H9 (cell line): ENCODE results near the gene CXXC5. TPM values are rescaled to one million over a fixed set of nuclear protein-coding genes. Genes with fewer than 3 reads are reported as not detected.

Experiments
- DNase-seq: peaks from one replicate; pipeline ENCODE4 v3.0.0-alpha.2; 2017
- H2AFZ ChIP-seq: one replicate; pipeline ENCODE4 v1.6.1; 2013; ENCODE audit warnings: mild to moderate bottlenecking, low read length, control low read depth, moderate library complexity
- H2AK5ac ChIP-seq: 2 replicates; pipeline ENCODE4 v1.6.1; 2013; ENCODE audit warnings: low read length, control low read depth, mixed read lengths; ENCODE audit not compliant: insufficient read length
- H2BK120ac ChIP-seq: one replicate; pipeline ENCODE4 v1.6.1; 2013; ENCODE audit warnings: low read depth, mild to moderate bottlenecking, low read length, control low read depth, inconsistent platforms; ENCODE audit not compliant: poor library complexity, severe bottlenecking
- H2BK12ac ChIP-seq: 2 replicates; pipeline ENCODE4 v1.6.1; 2013; ENCODE audit warnings: low read length, control low read depth, mixed read lengths, low read depth; ENCODE audit not compliant: insufficient read length
- H2BK15ac ChIP-seq: 2 replicates; pipeline ENCODE4 v1.6.1; 2013; ENCODE audit warnings: low read depth, low read length, control low read depth
- H2BK20ac ChIP-seq: one replicate; pipeline ENCODE4 v1.6.1; 2013; ENCODE audit warnings: low read depth, mild to moderate bottlenecking, low read length, control low read depth, inconsistent platforms; ENCODE audit not compliant: poor library complexity, severe bottlenecking
- H2BK5ac ChIP-seq: 2 replicates; pipeline ENCODE4 v1.6.1; 2013; ENCODE audit warnings: low read length, control low read depth, mixed read lengths; ENCODE audit not compliant: insufficient read length
- H3K14ac ChIP-seq: 2 replicates; pipeline ENCODE4 v1.6.1; 2013; ENCODE audit warnings: low read length, control low read depth; ENCODE audit not compliant: insufficient read depth
- H3K18ac ChIP-seq: 2 replicates; pipeline ENCODE4 v1.6.1; 2013; ENCODE audit warnings: low read depth, mild to moderate bottlenecking, mixed read lengths, low read length, control low read depth; ENCODE audit not compliant: insufficient read length
- H3K23ac ChIP-seq: 2 replicates; pipeline ENCODE4 v1.6.1; 2013; ENCODE audit warnings: low read length, control low read depth, mixed read lengths, low read depth; ENCODE audit not compliant: insufficient read length
- H3K23me2 ChIP-seq: 2 replicates; pipeline ENCODE4 v1.6.1; 2013; ENCODE audit warnings: low read depth, mild to moderate bottlenecking, mixed read lengths, low read length, control low read depth; ENCODE audit not compliant: insufficient read length, poor library complexity, severe bottlenecking
- H3K27ac ChIP-seq: 2 replicates; pipeline ENCODE4 v1.5.1; 2013; ENCODE audit warnings: low read length, control low read depth, mixed read lengths, low read depth; ENCODE audit not compliant: insufficient read length
- H3K27me3 ChIP-seq: 2 replicates; pipeline ENCODE4 v1.6.1; 2013; ENCODE audit warnings: low read length, control low read depth, inconsistent platforms; ENCODE audit not compliant: insufficient read depth
- H3K4ac ChIP-seq: 2 replicates; pipeline ENCODE4 v1.6.1; 2013; ENCODE audit warnings: low read depth, mild to moderate bottlenecking, control low read depth, inconsistent platforms, low read length, moderate library complexity
- H3K4me1 ChIP-seq: 2 replicates; pipeline ENCODE4 v1.6.1; 2013; ENCODE audit warnings: low read length, control low read depth, inconsistent platforms; ENCODE audit not compliant: insufficient read depth
- H3K4me2 ChIP-seq: 2 replicates; pipeline ENCODE4 v1.6.1; 2013; ENCODE audit warnings: low read length, control low read depth, mixed read lengths; ENCODE audit not compliant: insufficient read length, insufficient read depth
- H3K56ac ChIP-seq: 2 replicates; pipeline ENCODE4 v1.6.1; 2013; ENCODE audit warnings: low read depth, mild to moderate bottlenecking, mixed read lengths, low read length, control low read depth; ENCODE audit not compliant: insufficient read length
- H3K79me1 ChIP-seq: 2 replicates; pipeline ENCODE4 v1.6.1; 2013; ENCODE audit warnings: low read depth, mild to moderate bottlenecking, moderate library complexity, low read length, control low read depth, inconsistent platforms; ENCODE audit not compliant: insufficient read depth, poor library complexity, severe bottlenecking
- H3K79me2 ChIP-seq: 2 replicates; pipeline ENCODE4 v1.6.1; 2013; ENCODE audit warnings: low read length, control low read depth, inconsistent platforms; ENCODE audit not compliant: insufficient read depth
- H3K9ac ChIP-seq: 2 replicates; pipeline ENCODE4 v1.6.1; 2013; ENCODE audit warnings: low read length, control low read depth, mixed read lengths; ENCODE audit not compliant: insufficient read length; ENCODE audit errors: extremely low read depth
- H3K9me3 ChIP-seq: one replicate; pipeline ENCODE4 v1.6.1; 2013; ENCODE audit warnings: low read depth, low read length, inconsistent platforms; ENCODE audit not compliant: control insufficient read depth
- H3T11ph ChIP-seq: one replicate; pipeline ENCODE4 v1.6.1; 2013; ENCODE audit warnings: mild to moderate bottlenecking, low read length, control low read depth, inconsistent platforms
- H4K20me1 ChIP-seq: one replicate; pipeline ENCODE4 v1.6.1; 2013; ENCODE audit not compliant: control insufficient read depth, insufficient read length, insufficient read depth
- H4K5ac ChIP-seq: 2 replicates; pipeline ENCODE4 v1.6.1; 2013; ENCODE audit warnings: low read depth, mild to moderate bottlenecking, mixed read lengths, low read length, control low read depth; ENCODE audit not compliant: insufficient read length
- H4K8ac ChIP-seq: replicated peaks from 2 replicates; pipeline ENCODE4 v1.6.1; 2013; ENCODE audit warnings: low read length, control low read depth, mixed read lengths, low read depth; ENCODE audit not compliant: insufficient read length
- H4K91ac ChIP-seq: 2 replicates; pipeline ENCODE4 v1.6.1; 2013; ENCODE audit warnings: low read depth, mild to moderate bottlenecking, moderate library complexity, mixed read lengths, low read length, control low read depth; ENCODE audit not compliant: insufficient read length
- H3K27ac Mint-ChIP-seq, 3 experiments: 2 replicates in 2 of 3; 3 replicates in 1 of 3; pipeline ENCODE4 v1.8.0; 2020 to 2021; ENCODE audit warnings: mixed read lengths in 3 of 3, mild to moderate bottlenecking in 1 of 3, moderate library complexity in 1 of 3
- H3K27me3 Mint-ChIP-seq: 2 replicates; pipeline ENCODE4 v1.8.0; 2021; ENCODE audit warnings: low read depth, mild to moderate bottlenecking, moderate library complexity, mixed read lengths
- H3K36me3 Mint-ChIP-seq, 3 experiments: 2 replicates in 2 of 3; 3 replicates in 1 of 3; pipeline ENCODE4 v1.8.0; 2020 to 2021; ENCODE audit warnings: low read depth in 3 of 3, mixed read lengths in 3 of 3; ENCODE audit not compliant: insufficient read depth in 1 of 3
- H3K4me1 Mint-ChIP-seq, 2 experiments: 2 replicates each; pipeline ENCODE4 v1.8.0; 2020; ENCODE audit warnings: mixed read lengths in 2 of 2
- H3K4me3 Mint-ChIP-seq, 2 experiments: 2 replicates in 1 of 2; 3 replicates in 1 of 2; pipeline ENCODE4 v1.8.0; 2020 to 2021; ENCODE audit warnings: mild to moderate bottlenecking in 2 of 2, mixed read lengths in 2 of 2, moderate library complexity in 1 of 2
- H3K9me3 Mint-ChIP-seq, 2 experiments: 2 replicates in 1 of 2; 3 replicates in 1 of 2; pipeline ENCODE4 v1.8.0; 2020; ENCODE audit warnings: mild to moderate bottlenecking in 2 of 2, mixed read lengths in 2 of 2, moderate library complexity in 1 of 2
- CTCF ChIP-seq: fragments of 200-600 bp; sonication (generic); conservative IDR thresholded peaks from 3 replicates; pipeline ENCODE4 v1.8.0; 2021; ENCODE audit warnings: antibody characterized with exemption, mild to moderate bottlenecking
- WGBS: extraction: QIAGEN DNeasy Blood & Tissue Kit; methylation state at CpG from one replicate; pipeline ENCODE4 v1.1.7; 2013; ENCODE audit warnings: missing lambda C conversion rate, low lambda C conversion rate, mixed read lengths; ENCODE audit not compliant: insufficient read length; ENCODE audit errors: extremely low coverage; 5-methylcytosine and 5-hydroxymethylcytosine counted together
- long read RNA-seq: library from polyadenylated mRNA; unstranded; transcript quantifications from one replicate; pipeline ENCODE4 v2.0.0, GENCODE V29; 2020
- total RNA-seq: library from RNA; stranded (reverse); gene quantifications from 2 replicates; pipeline ENCODE4 v1.2.1, GENCODE V29; 2021

The CXXC5 gene
- 105 and 107 TPM in 2 replicates for total RNA-seq
- long read RNA-seq, transcript CXXC5-211 (3 exons, 1,892 nt), result major isoform, 365 of 608 reads
- long read RNA-seq, transcript CXXC5-201 (3 exons, 2,658 nt), result minor isoform, 96 of 608 reads
- long read RNA-seq, partial matches to known transcripts, result 22 of 608 reads
- long read RNA-seq, other reads (novel, unspliced or antisense), result 124 of 608 reads

GRCh38 chr5:139648205-139649081, at the start of gene CXXC5:
Gene CXXC5 (plus strand): TSS chr5:139648349. CDS start chr5:139680524, 32,175 bp downstream.
- H3K4me2 ChIP-seq, result peak within 1 kb of the TSS; percentile 81
- H3K27ac Mint-ChIP-seq, result peak within 1 kb of the TSS in 1 of 3 experiments; percentile 45; a peak in 2 of 7 replicates
- H4K20me1 ChIP-seq, result no peaks in the 10 kb centered on the region

More at GRCh38 chr5:139648205-139649081, at the start of gene CXXC5:
- peaks cover 1% of the 10 kb centered on the region for H3K79me1 ChIP-seq
- no peak within 1 kb of the TSS for H3K56ac ChIP-seq
- no peaks in the 10 kb centered on the region for H3K9me3 ChIP-seq
- H3K27me3 ChIP-seq, result peaks cover 14% of the 10 kb centered on the region; the same call in 1 of the 2 replicates
- WGBS, result no CpG with 5 or more reads among the region's 106 CpGs
- H2BK5ac ChIP-seq, result no peak within 1 kb of the TSS
- H2BK20ac ChIP-seq, result no peak within 1 kb of the TSS
- H4K5ac ChIP-seq, result no peak within 1 kb of the TSS
- peaks cover 25% of the 10 kb centered on the region for H3K23me2 ChIP-seq
- no peak within 1 kb of the TSS for H4K91ac ChIP-seq
- peaks cover 0 to 4% of the 10 kb centered on the region in 2 experiments; a peak in 2 of 5 replicates for H3K9me3 Mint-ChIP-seq
- H3K4me1 Mint-ChIP-seq, result peaks cover 43 to 50% of the 10 kb centered on the region in 2 experiments
- peaks cover 42% of the 10 kb centered on the region for H3K27me3 Mint-ChIP-seq
- H3T11ph ChIP-seq, result no peak within 1 kb of the TSS
- H2BK12ac ChIP-seq, result no peak within 1 kb of the TSS
- H2AK5ac ChIP-seq, result no peak within 1 kb of the TSS
- TF ChIP-seq CTCF, result no peak
- H3K36me3 Mint-ChIP-seq, result peaks cover 0 to 17% (median 0%) of the 10 kb centered on the region in 3 experiments; a peak in 3 of 7 replicates
- H3K23ac ChIP-seq, result no peak within 1 kb of the TSS
- H2AFZ ChIP-seq, result no peak within 1 kb of the TSS
- H3K79me2 ChIP-seq, result peaks cover 15% of the 10 kb centered on the region; the same call in 1 of the 2 replicates
- H3K14ac ChIP-seq, result peak within 1 kb of the TSS; percentile 25; the same call in 1 of the 2 replicates
- no peak within 1 kb of the TSS for H3K27ac ChIP-seq
- peak; percentile 85 for DNase-seq
- no peak within 1 kb of the TSS for H3K4ac ChIP-seq
- H3K9ac ChIP-seq, result peak within 1 kb of the TSS; percentile 34
- H3K4me3 Mint-ChIP-seq, result peak within 1 kb of the TSS; percentile 97 to 99
- no peak within 1 kb of the TSS for H2BK15ac ChIP-seq
- H3K4me1 ChIP-seq, result peaks cover 18% of the 10 kb centered on the region; the same call in 1 of the 2 replicates
- no peak within 1 kb of the TSS for H4K8ac ChIP-seq
- no peak within 1 kb of the TSS for H3K18ac ChIP-seq
- H2BK120ac ChIP-seq, result no peak within 1 kb of the TSS
